SJCRH30 (cell line): ENCODE results near the gene AGAP1. TPM values are rescaled to one million over a fixed set of nuclear protein-coding genes. Genes with fewer than 3 reads are reported as not detected.
"Not testable (repeated sequence)": the region's sequence is repeated elsewhere in the genome, so short reads cannot be mapped to it uniquely, and the experiment has no call there.

ENCODE experiments used
- DNase-seq, 2 experiments: peaks; one replicate each; pipeline ENCODE4 v3.0.0-alpha.2; 2015 to 2020
- H3K27ac ChIP-seq: fragments of 250-450 bp; sonication (Bioruptor Pico); 2 replicates; pipeline ENCODE4 v1.5.1; 2020; ENCODE audit warnings: mild to moderate bottlenecking, moderate library complexity
- H3K27me3 ChIP-seq: fragments of 250-450 bp; sonication (Bioruptor Pico); 2 replicates; pipeline ENCODE4 v1.5.1; 2020; ENCODE audit warnings: mild to moderate bottlenecking, moderate library complexity
- H3K36me3 ChIP-seq: fragments of 250-450 bp; sonication (Bioruptor Pico); 2 replicates; pipeline ENCODE4 v1.5.1; 2020; ENCODE audit warnings: mild to moderate bottlenecking, moderate library complexity
- H3K4me1 ChIP-seq: fragments of 250-450 bp; sonication (Bioruptor Pico); 2 replicates; pipeline ENCODE4 v1.5.1; 2020; ENCODE audit warnings: mild to moderate bottlenecking, moderate library complexity
- H3K4me3 ChIP-seq: fragments of 250-450 bp; sonication (Bioruptor Pico); 2 replicates; pipeline ENCODE4 v1.5.1; 2020; ENCODE audit warnings: mild to moderate bottlenecking, moderate library complexity
- H3K9me3 ChIP-seq: fragments of 250-450 bp; sonication (Bioruptor Pico); replicated peaks from 2 replicates; pipeline ENCODE4 v1.5.1; 2020; ENCODE audit warnings: mild to moderate bottlenecking, moderate library complexity
- total RNA-seq: library from RNA; depleted of rRNA; stranded (reverse); fragments of >200 nt; shearing (Covaris generic); gene quantifications from 2 replicates; pipeline ENCODE4 v1.2.3, GENCODE V29; 2014

AGAP1 gene
- total RNA-seq, 1 experiment from 2014 or later: 27.8 TPM

DNA sequence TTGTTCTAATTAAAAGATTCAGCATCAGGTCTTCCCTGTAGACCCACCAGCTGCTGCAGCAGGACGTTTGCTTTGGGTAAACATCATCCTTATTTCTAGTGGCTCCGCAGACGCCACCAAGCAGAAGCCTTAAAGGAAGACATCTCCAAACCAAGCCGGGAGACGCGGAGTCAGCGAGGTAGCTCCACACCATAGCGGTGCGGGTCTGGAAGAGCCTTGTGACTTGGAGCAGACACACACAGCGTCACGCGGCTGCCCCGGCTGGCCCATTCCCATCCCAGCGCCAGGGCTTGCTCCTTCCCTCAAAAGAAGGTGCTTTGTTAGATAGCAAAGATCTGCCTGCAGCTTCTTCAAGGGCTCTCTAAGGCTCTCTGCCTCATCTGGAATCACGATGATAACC, 437.8 kb downstream of the AGAP1 start:
- Histone ChIP-seq H3K4me1 (peaks cover 17% of the 10 kb centered on the region), H3K36me3 (peaks cover 9% of the 10 kb centered on the region), H3K9me3 (no peaks in the 10 kb centered on the region), H3K27me3 (no peaks in the 10 kb centered on the region), H3K4me3 (no peak overlapping the region), H3K27ac (no peak overlapping the region)
- no peak for DNase-seq

DNA sequence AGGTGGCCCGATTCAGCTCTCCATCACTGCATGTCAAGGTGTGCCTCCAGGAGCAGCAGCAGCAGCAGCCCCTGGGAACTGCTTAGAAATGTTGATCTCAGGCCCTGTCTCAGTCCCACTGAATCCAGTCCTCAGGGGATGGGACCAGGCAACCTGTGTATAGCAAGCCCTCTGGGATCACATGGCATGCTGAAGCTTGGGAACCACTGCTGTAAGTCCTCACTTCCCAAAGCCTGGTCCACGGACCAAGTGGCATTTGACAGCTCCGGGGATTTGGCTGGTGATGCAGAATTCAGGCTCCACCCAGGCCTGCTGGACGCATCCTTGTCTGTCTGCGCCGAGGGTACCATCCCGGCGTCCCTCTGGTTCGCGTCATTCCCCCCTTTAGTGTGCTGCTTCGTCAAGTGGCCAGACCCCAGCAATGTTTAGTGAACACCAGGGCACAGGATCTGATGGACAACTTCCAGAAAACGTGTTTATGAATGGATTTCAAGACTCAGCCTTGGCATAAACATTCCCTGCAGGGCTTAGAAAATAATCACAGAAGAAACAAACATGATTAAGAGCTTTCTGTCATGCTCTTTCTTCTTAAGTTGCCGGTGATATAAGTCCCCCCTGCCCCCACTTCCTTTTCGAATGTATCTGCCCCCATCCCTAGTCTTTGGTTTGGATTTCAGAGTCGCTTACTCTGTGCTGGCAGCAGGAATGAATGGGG, 440.4 kb downstream of the AGAP1 start:
- H3K4me1 ChIP-seq: peaks cover 7% of the 10 kb centered on the region; the same call in 1 of the 2 replicates
- no peaks in the 10 kb centered on the region for H3K9me3 ChIP-seq

DNA sequence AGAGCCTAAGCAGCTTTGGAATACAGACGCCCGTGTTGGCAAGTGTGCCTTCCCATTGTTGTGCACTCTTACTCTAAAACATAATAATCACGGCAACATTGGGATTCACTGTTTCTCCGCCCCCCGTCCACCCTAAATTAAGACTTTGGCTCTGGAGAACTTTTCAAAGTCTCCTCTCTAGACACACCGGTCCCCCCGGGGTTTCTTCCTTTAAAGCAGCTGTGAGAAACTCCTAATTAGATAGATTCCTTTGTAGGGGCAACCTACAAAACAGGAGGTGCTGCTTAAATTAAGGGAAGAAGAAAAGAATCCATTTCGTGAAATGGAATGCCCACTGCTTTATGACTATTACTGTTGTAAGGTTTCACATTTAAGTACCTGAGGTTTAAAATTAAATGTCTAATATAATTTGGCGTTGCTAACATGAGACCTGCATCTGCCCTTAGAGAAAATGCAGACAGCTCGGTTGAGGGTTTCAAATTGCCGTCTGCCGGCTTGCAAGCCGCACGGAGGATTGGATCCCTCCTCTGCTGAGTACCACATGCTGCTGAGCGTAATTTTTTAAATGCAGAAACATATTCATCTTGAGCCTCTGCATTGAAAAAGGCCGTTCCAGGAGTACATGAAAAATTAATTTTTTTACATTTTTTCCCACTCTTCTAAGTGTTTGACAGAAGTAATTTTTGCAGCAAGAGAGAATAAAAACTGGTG, 441.1 kb downstream of the AGAP1 start:
- no peak for DNase-seq
- Histone ChIP-seq H3K36me3 (peaks cover 7% of the 10 kb centered on the region), H3K27ac (no peak overlapping the region; the same call in 1 of the 2 replicates), H3K9me3 (no peaks in the 10 kb centered on the region), H3K4me3 (no peak overlapping the region), H3K4me1 (peaks cover 6% of the 10 kb centered on the region; the same call in 1 of the 2 replicates), H3K27me3 (no peaks in the 10 kb centered on the region)

More for the DNA sequence above, 440.4 kb downstream of the AGAP1 start:
- peak in 1 of 2 experiments; percentile 27 for DNase-seq
- H3K27me3 ChIP-seq: no peaks in the 10 kb centered on the region
- H3K36me3 ChIP-seq: peaks cover 9% of the 10 kb centered on the region
- H3K4me3 ChIP-seq: no peak overlapping the region
- no peak overlapping the region; the same call in 1 of the 2 replicates for H3K27ac ChIP-seq

DNA sequence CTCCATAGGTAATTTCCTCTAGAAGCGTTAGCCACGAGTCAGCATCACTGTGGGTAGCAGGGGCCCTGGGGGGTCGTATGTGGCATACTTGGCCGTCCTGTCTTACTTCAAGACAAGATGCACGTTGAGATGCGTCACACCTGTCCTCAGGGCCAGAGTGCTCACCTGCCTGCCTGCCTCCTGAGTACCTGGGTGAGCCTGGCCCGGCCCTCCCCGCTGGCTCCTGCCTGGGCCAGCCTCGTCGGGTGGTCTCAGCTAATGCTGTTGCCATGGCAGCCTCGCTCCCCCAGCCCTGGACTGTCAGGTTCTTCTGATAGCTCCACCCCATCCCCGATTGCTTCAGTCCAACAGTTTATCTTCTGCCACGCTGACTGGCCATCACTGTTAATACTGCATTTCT, 441.9 kb downstream of the AGAP1 start:
- H3K4me1 ChIP-seq: peaks cover 6% of the 10 kb centered on the region
- no peak overlapping the region for H3K27ac ChIP-seq
- peaks cover 7% of the 10 kb centered on the region for H3K36me3 ChIP-seq
- H3K27me3 ChIP-seq: no peaks in the 10 kb centered on the region
- DNase-seq: no peak
- H3K9me3 ChIP-seq: no peaks in the 10 kb centered on the region
- no peak overlapping the region for H3K4me3 ChIP-seq

DNA sequence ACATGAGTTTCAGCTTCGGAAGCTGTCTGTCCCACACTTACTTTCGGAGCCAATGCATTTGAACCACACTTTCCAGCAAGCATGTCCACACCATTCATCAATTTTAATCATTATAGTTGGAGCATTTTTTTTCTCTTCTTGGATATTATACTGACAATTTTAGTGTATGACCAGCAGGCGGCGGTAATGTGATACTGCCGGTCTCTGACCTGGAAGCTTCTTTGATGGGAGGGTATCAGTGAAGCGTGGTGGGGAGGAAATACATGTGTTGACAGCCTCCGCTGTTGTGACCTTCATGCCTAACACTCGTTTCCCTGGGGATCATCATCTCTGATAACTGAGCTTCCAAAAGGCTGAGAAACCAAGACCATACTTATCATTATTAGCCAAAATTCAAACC, 442.6 kb downstream of the AGAP1 start:
- Histone ChIP-seq H3K27ac (no peak overlapping the region), H3K36me3 (peaks cover 7% of the 10 kb centered on the region), H3K27me3 (no peaks in the 10 kb centered on the region), H3K4me3 (no peak overlapping the region), H3K4me1 (peaks cover 6% of the 10 kb centered on the region), H3K9me3 (no peaks in the 10 kb centered on the region)
- DNase-seq: peak; percentile 32 to 66

DNA sequence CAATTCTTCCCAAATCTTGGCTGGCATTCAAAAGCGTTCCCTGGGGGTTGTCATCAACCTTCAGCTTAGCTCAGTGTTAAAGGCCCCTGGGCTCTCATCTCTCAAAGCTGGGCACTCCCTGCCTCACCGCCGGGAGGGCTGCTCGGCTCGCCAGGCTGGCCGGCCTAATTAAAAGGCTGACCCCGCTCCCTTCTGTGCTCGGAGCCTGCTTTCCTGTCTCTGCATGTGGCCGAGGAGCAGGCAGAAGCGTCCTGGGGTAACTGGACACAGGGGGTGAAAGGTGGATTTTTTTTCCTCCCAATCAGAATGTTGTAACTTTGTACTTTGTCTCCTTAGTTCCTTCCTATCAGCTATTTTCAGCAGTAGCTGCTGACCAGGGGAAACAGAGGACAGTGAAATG, 443.2 kb downstream of the AGAP1 start:
- no peak for DNase-seq
- H3K4me1 ChIP-seq: peaks cover 6% of the 10 kb centered on the region
- H3K36me3 ChIP-seq: peaks cover 7% of the 10 kb centered on the region
- no peaks in the 10 kb centered on the region for H3K9me3 ChIP-seq
- H3K4me3 ChIP-seq: no peak overlapping the region
- no peak overlapping the region for H3K27ac ChIP-seq
- H3K27me3 ChIP-seq: no peaks in the 10 kb centered on the region

DNA sequence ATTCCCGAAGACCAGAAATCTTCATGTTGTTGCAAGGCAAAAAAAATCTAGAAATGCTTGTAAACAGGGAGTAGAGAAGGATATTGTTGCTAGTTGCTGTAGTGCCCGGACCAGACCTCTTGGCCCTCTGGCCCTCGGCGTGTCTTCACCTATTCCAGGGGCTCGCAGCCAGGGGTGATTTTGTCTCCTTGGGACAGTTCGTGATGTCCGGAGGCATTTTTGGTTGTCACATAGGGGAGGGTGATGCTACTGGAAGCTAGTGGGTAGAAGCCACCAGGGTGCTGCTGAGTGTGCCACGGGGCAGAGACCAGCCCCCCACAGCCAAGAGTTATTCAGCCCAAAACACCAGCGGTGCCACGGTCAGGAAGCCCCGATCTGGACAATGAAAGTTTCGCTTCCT, 443.7 kb downstream of the AGAP1 start:
- DNase-seq: no peak
- Histone ChIP-seq H3K36me3 (peaks cover 7% of the 10 kb centered on the region), H3K27me3 (no peaks in the 10 kb centered on the region), H3K9me3 (no peaks in the 10 kb centered on the region), H3K27ac (no peak overlapping the region), H3K4me3 (no peak overlapping the region), H3K4me1 (peaks cover 6% of the 10 kb centered on the region)

DNA sequence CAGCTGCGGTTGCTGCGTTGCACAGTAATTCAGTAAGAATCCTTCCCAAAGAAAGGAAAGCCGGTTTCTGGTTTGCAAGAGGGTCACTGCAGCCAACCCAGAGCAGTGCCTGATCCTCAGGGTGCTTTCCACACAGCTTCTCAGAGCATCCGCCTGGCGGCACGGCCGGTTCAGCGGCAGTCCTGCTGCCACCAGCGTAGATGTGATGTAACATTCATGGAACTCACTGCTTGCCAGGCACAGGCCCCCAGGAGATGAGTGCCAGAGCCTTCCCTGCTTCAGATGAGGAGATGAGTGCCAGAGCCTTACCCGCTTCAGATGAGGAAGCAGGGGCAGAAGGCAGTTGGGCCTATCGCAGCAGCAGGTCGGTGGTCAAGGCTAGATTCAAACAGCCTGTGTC, 444.1 kb downstream of the AGAP1 start:
- H3K4me3 ChIP-seq: no peak overlapping the region
- H3K36me3 ChIP-seq: peaks cover 7% of the 10 kb centered on the region
- no peak overlapping the region for H3K27ac ChIP-seq

DNA sequence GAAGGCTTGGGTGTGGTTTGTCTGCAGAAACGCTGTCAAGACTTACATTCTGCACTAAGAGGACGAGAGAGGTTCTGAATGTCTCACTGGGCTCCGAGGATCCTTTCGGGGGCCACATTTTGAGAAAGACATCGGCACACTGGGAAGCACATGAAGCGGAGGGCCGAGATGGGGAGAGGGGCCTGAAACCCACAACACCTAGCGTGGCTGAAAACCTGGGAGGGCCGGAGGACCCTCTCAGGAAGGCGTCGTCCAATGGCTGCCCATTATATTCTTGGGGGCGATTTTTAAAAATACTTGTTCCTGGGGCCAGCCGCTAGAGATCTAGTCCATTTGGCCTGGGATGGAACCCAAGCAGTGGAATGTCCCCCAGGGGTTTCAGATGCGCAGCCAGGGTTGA, 444.8 kb downstream of the AGAP1 start:
- Histone ChIP-seq H3K9me3 (no peaks in the 10 kb centered on the region), H3K4me1 (peaks cover 6% of the 10 kb centered on the region), H3K4me3 (no peak overlapping the region), H3K27ac (no peak overlapping the region), H3K36me3 (peaks cover 5% of the 10 kb centered on the region), H3K27me3 (no peaks in the 10 kb centered on the region)
- no peak for DNase-seq

More for the DNA sequence above, 444.1 kb downstream of the AGAP1 start:
- H3K4me1 ChIP-seq: peaks cover 6% of the 10 kb centered on the region
- H3K9me3 ChIP-seq: no peaks in the 10 kb centered on the region
- H3K27me3 ChIP-seq: no peaks in the 10 kb centered on the region
- no peak for DNase-seq

DNA sequence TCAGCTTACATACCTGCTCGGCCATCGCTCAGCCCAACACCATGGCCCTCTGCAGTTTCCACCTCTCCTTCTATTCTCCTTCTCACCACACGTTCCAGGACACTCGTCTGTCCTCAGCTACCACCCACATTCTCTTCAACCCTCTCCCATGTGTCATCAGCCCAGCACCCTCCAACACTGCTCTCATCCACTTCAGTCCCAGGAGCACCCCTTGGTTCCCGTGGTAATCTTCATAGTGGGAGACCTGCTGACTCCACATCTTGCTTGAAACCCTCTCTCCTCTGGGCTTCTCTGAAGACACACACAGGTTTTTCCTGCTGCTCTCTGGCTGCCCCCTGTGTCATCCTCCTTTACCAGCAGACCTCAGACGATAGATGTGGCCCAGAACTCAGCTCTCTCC, 445.6 kb downstream of the AGAP1 start:
- DNase-seq: no peak
- Histone ChIP-seq H3K9me3 (no peaks in the 10 kb centered on the region), H3K27me3 (no peaks in the 10 kb centered on the region), H3K4me3 (no peak overlapping the region), H3K4me1 (peaks cover 4% of the 10 kb centered on the region), H3K27ac (no peak overlapping the region), H3K36me3 (peaks cover 5% of the 10 kb centered on the region)

DNA sequence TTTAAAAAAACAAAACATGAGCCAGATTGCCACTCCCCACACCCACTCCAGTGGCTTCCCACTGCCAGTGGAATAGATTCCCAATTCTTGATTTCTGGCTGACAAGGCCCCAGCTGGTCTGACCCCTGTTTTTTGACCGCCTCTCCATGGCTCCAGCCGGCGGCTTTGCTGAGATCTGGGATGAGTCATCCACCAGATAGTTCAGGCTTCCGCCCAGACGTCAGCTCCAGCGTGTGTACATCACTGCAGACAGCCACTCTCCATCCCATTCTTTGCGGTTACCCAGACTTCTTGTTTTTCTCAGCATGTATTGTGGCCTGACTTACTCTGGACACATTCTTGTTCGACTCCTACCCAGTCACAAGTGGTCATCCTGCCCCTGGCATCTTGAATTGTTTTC, 446.5 kb downstream of the AGAP1 start:
- Histone ChIP-seq H3K4me3 (no peak overlapping the region), H3K27me3 (no peaks in the 10 kb centered on the region), H3K27ac (no peak overlapping the region), H3K9me3 (no peaks in the 10 kb centered on the region), H3K4me1 (no peaks in the 10 kb centered on the region; the same call in 1 of the 2 replicates), H3K36me3 (peaks cover 5% of the 10 kb centered on the region)
- peak; percentile 69 to 72 for DNase-seq

DNA sequence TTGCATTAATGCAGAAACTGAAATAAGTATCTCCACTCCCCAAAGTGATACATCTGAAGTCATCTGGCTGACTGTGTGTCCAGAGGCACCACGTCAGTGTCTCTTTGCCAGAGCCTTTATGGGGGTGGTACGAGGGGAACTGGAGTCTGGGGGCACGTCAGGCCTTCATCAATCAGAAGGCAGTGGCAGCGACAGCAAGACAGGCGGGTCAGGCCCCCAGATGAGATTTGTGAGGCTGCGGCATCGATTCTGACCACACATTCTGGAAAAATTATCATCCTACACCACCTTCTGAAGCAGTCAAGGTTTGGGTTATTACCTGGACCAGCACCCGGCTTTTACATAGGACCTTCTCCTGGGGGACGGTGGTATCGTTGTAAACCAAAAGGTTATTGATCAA, 450.7 kb downstream of the AGAP1 start:
- Histone ChIP-seq H3K27ac (no peak overlapping the region), H3K4me1 (peaks cover 8% of the 10 kb centered on the region), H3K9me3 (no peaks in the 10 kb centered on the region), H3K36me3 (no peaks in the 10 kb centered on the region), H3K4me3 (no peak overlapping the region), H3K27me3 (no peaks in the 10 kb centered on the region)
- DNase-seq: no peak

DNA sequence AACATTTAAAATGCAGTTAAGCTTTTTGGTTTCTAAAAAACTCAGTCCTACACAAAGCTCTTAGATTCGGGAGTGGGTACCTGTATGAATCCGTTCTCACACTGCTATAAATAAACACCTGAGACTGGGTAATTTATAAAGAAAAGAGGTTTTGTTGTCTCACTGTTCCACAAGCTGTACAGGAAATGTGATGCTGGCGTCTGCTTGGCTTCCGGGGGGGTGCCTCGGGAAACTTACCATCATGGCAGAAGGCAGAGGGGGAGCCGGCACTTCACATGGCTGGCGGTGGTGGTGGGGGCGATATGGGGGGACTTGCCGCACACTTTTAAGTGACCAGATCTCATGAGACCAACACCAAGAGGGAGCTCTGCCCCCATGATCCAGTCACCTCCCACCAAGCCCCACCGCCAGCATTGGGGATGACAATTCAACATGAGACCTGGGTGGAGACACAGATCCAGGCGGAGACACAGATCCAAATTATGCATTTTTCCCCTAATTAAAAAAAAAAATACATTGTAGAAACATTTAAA, 451.8 kb downstream of the AGAP1 start:
- Histone ChIP-seq H3K36me3 (no peaks in the 10 kb centered on the region), H3K4me3 (no peak overlapping the region), H3K4me1 (peaks cover 11% of the 10 kb centered on the region), H3K27ac (no peak overlapping the region), H3K27me3 (no peaks in the 10 kb centered on the region), H3K9me3 (no peaks in the 10 kb centered on the region)
- no peak for DNase-seq

DNA sequence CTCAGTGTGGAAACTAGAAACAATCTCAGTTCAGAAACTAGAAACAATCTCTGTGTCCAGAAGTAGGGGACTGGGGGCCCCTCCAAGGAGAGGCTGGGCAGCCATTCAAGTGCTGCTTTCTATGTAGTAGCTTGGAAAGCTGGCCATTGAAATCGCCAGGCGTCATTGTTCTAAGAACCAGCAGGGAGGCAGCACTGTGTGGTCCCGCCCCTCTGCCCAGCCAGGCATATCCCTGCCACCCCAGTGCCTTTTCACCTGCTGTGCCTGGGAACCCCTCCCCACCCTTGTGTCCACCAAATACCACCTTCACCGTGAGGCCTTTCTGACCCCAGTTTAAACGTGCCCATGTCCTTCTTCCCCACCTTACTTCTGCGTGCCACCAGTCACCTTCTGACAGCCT, 452.7 kb downstream of the AGAP1 start:
- Histone ChIP-seq H3K4me1 (peaks cover 18% of the 10 kb centered on the region), H3K27me3 (no peaks in the 10 kb centered on the region), H3K9me3 (no peaks in the 10 kb centered on the region), H3K27ac (no peak overlapping the region), H3K36me3 (no peaks in the 10 kb centered on the region), H3K4me3 (no peak overlapping the region)
- no peak for DNase-seq

DNA sequence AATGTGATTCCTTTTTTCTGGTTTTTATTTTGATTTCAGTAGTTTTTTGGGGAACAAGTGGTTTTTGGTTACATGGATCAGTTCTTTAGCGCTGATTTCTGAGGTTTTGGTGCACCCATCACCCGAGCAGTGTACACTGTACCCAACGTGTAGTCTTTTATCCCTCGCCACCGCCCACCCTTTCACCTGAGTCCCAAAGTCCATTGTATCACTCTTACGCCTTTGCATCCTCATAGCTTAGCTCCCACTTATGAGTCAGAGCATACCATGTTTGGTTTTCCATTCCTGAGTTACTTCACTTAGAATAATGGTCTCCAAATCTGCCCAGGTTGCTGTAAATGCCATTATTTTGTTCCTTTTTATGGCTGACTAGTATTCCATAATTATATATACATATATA, 453.2 kb downstream of the AGAP1 start:
- H3K27me3 ChIP-seq, DNase-seq, H3K36me3 ChIP-seq, H3K9me3 ChIP-seq, H3K4me3 ChIP-seq, H3K27ac ChIP-seq: not testable (repeated sequence)
- H3K4me1 ChIP-seq: peaks cover 21% of the 10 kb centered on the region
